ENCODE data around the gene AGAP1. TPM values are rescaled to one million over a fixed set of nuclear protein-coding genes. Genes with fewer than 3 reads are reported as not detected.
A peak's percentile ranks its signal among the peaks of the same experiment; 100 is the strongest.

AGAP1 gene
- polyA plus RNA-seq, 2 of the 4 experiments (the other 2 are of a cell fraction) = 20.2 to 21.9 TPM

DNA sequence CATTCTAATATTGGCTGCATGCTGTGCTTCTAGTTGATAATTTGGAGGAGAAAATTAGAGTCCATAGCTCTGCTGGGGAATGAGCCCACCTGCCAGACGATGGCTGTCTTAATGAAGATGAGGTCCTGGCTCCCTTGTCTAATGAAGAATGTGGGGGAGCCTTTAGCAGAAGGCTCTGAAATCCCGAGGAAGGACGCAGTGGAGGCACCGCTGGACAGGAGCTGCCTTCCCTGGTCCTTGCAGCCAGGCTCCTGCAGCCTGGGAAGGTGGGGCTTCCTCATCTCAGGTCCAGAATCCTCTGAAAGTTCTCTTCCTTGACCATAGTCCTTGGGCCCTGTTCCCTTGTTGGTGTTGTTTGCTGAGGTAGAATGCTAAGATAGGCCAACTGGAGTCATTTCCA lies 208.3 kb downstream of the AGAP1 start (continued):
- TF ChIP-seq, protein P1, sequence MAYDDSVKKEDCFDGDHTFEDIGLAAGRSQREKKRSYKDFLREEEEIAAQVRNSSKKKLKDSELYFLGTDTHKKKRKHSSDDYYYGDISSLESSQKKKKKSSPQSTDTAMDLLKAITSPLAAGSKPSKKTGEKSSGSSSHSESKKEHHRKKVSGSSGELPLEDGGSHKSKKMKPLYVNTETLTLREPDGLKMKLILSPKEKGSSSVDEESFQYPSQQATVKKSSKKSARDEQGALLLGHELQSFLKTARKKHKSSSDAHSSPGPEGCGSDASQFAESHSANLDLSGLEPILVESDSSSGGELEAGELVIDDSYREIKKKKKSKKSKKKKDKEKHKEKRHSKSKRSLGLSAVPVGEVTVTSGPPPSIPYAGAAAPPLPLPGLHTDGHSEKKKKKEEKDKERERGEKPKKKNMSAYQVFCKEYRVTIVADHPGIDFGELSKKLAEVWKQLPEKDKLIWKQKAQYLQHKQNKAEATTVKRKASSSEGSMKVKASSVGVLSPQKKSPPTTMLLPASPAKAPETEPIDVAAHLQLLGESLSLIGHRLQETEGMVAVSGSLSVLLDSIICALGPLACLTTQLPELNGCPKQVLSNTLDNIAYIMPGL (CRISPR knock-in tag; IDR thresholded peaks at IDR 0.05; ENCODE audit: borderline replicate concordance) = no peak
- TF ChIP-seq HEYL (CRISPR knock-in tag; IDR thresholded peaks at IDR 0.05) (no peak), KDM5A (IDR thresholded peaks at IDR 0.05) (no peak), FOXS1 (CRISPR knock-in tag; IDR thresholded peaks at IDR 0.05) (no peak), SREBF2 (IDR thresholded peaks at IDR 0.05) (no peak), TP53 (CRISPR knock-in tag; IDR thresholded peaks at IDR 0.05) (no peak), CEBPB (IDR thresholded peaks at IDR 0.05) (no peak)

DNA sequence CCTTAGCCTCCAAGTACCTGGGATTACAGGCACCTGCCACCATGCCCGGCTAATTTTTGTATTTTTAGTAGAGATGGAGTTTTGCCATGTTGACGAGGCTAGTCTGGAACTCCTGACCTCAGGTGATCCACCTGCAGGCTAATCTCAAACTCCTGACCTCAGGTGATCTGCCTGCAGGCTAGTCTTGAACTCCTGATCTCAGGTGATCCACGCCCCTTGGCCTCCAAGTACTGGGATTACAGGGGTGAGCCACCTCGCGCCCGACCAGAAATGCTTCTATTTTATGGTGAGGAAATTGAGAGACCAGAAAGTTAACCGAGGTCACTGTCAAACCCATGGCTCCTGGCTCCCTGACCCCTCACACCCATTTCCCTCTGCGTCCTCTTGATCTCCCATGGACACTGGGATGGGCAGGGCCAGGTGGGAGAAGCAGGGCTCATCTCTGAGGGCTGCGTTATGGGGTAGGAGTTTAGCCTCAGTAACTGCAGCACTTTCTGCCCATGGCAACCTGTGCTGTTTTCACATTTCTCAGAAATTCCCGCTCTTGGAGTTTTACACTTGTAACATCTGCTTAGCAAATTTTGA lies 210.0 kb downstream of the AGAP1 start:
- DNase-seq (ENCODE audit: low read depth in 1 of 2, low spot score in 1 of 2) (no peak), FAIRE-seq (no peak), ATAC-seq (no peak)
- peak overlapping the region; percentile 63 to 86; a peak in 5 of 6 replicates for H3K27ac ChIP-seq
- CTCF ChIA-PET = interaction anchor here (0.7 to 0.8 kb wide), 2 partner anchors 42 to 587 kb away, joined by 3 read pairs; no protein-coding TSS in a partner anchor
- peak overlapping the region; percentile 51 for H3K4me2 ChIP-seq
- H3K4me3 ChIP-seq = no peak overlapping the region
- peaks cover 55% of the 10 kb centered on the region for H3K4me1 ChIP-seq
- WGBS (ENCODE audit: missing lambda C conversion rate) = 93% methylated on average over 8 of the region's 10 CpGs
- no peaks in the 10 kb centered on the region for H3K9me3 ChIP-seq
- TF ChIP-seq RARB (CRISPR knock-in tag; IDR thresholded peaks at IDR 0.05) (no peak), FOSL2 (IDR thresholded peaks at IDR 0.05) (no peak), FOSL2 (CRISPR knock-in tag; IDR thresholded peaks at IDR 0.05) (no peak), KDM1A (IDR thresholded peaks at IDR 0.05; ENCODE audit: low read depth) (no peak), POLR2A (IDR thresholded peaks at IDR 0.05; ENCODE audit: low read length) (no peak), CBX8 (IDR thresholded peaks at IDR 0.05) (no peak), FOSB (CRISPR knock-in tag; IDR thresholded peaks at IDR 0.05) (no peak)
- POLR2A ChIA-PET = no interaction called here

DNA sequence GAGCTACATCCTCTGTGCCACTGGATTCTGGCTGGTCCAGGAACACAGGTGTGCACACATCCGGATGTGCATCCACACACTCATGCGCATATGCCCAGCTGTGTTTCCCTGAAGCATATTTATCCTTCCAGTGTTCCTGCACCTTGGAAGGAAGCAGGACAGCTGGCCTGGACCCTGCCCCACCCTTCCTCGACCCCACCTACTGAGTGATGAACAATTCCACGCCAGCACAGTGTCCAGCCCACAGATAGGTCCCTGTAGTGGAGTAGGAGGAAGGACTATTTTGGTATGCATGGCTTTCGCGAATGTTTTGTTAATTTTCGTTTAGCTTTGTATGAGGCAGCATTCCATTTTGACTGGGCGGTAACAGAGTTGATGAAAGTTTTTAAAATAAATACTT lies 211.5 kb downstream of the AGAP1 start:
- TF ChIP-seq PHF8 (IDR thresholded peaks at IDR 0.05; ENCODE audit: borderline replicate concordance, low read depth) (no peak), ZC3H11A (IDR thresholded peaks at IDR 0.05) (no peak), CHD4 (IDR thresholded peaks at IDR 0.05; ENCODE audit: borderline replicate concordance) (no peak), CHD2 (IDR thresholded peaks at IDR 0.05; ENCODE audit: low read length, partially characterized antibody) (no peak), TP53 (CRISPR knock-in tag; IDR thresholded peaks at IDR 0.05) (no peak), JUNB (IDR thresholded peaks at IDR 0.05) (no peak), HOXA7 (CRISPR knock-in tag; IDR thresholded peaks at IDR 0.05) (no peak), SREBF2 (IDR thresholded peaks at IDR 0.05) (no peak), MAFK (IDR thresholded peaks at IDR 0.05; ENCODE audit: partially characterized antibody) (no peak)
- TF ChIP-seq, protein P2, sequence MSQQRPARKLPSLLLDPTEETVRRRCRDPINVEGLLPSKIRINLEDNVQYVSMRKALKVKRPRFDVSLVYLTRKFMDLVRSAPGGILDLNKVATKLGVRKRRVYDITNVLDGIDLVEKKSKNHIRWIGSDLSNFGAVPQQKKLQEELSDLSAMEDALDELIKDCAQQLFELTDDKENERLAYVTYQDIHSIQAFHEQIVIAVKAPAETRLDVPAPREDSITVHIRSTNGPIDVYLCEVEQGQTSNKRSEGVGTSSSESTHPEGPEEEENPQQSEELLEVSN (IDR thresholded peaks at IDR 0.05; ENCODE audit: borderline replicate concordance, low read depth) = no peak
- TF ChIP-seq, protein P3, sequence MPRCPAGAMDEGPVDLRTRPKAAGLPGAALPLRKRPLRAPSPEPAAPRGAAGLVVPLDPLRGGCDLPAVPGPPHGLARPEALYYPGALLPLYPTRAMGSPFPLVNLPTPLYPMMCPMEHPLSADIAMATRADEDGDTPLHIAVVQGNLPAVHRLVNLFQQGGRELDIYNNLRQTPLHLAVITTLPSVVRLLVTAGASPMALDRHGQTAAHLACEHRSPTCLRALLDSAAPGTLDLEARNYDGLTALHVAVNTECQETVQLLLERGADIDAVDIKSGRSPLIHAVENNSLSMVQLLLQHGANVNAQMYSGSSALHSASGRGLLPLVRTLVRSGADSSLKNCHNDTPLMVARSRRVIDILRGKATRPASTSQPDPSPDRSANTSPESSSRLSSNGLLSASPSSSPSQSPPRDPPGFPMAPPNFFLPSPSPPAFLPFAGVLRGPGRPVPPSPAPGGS (IDR thresholded peaks at IDR 0.05) = no peak
- TF ChIP-seq, protein P4, sequence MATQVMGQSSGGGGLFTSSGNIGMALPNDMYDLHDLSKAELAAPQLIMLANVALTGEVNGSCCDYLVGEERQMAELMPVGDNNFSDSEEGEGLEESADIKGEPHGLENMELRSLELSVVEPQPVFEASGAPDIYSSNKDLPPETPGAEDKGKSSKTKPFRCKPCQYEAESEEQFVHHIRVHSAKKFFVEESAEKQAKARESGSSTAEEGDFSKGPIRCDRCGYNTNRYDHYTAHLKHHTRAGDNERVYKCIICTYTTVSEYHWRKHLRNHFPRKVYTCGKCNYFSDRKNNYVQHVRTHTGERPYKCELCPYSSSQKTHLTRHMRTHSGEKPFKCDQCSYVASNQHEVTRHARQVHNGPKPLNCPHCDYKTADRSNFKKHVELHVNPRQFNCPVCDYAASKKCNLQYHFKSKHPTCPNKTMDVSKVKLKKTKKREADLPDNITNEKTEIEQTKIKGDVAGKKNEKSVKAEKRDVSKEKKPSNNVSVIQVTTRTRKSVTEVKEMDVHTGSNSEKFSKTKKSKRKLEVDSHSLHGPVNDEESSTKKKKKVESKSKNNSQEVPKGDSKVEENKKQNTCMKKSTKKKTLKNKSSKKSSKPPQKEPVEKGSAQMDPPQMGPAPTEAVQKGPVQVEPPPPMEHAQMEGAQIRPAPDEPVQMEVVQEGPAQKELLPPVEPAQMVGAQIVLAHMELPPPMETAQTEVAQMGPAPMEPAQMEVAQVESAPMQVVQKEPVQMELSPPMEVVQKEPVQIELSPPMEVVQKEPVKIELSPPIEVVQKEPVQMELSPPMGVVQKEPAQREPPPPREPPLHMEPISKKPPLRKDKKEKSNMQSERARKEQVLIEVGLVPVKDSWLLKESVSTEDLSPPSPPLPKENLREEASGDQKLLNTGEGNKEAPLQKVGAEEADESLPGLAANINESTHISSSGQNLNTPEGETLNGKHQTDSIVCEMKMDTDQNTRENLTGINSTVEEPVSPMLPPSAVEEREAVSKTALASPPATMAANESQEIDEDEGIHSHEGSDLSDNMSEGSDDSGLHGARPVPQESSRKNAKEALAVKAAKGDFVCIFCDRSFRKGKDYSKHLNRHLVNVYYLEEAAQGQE (IDR thresholded peaks at IDR 0.05) = no peak
- no peak for ATAC-seq
- H3K9me3 ChIP-seq = no peaks in the 10 kb centered on the region
- POLR2A ChIA-PET = no interaction called here
- no peak for DNase-seq (ENCODE audit: low read depth in 1 of 2, low spot score in 1 of 2)
- no peak overlapping the region for H3K27ac ChIP-seq
- CTCF ChIA-PET = no interaction called here
- H3K4me2 ChIP-seq = no peak overlapping the region
- FAIRE-seq = no peak
- no peak overlapping the region for H3K4me3 ChIP-seq
- WGBS (ENCODE audit: missing lambda C conversion rate) = 90% methylated on average over 8 of the region's 8 CpGs
- H3K4me1 ChIP-seq = peaks cover 69% of the 10 kb centered on the region

Measured in A549 (cell line).